Calu3 (cell line): ENCODE results near the gene OS9. TPM values are rescaled to one million over a fixed set of nuclear protein-coding genes. Genes with fewer than 3 reads are reported as not detected.

Experiments
- BruUV-seq: library from RNA; stranded (reverse); fragments of 400-500 nt; replicated peaks from 2 replicates; lab custom pipeline; 2021; lab: Mats Ljungman, UMichigan
- CTCF ChIA-PET: fragments of 300-600 bp; sonication (Branson Sonifier 250); formaldehyde crosslinking; loops from one replicate; lab custom pipeline; 2022; ENCODE audit warnings: antibody characterized with exemption; lab: Charles Lee
- DNase-seq: peaks from one replicate; pipeline ENCODE4 v3.0.0; 2022
- H3K27ac Mint-ChIP-seq: one replicate; pipeline ENCODE4 v1.8.0; 2022; ENCODE audit warnings: mixed read lengths; ENCODE audit not compliant: unreplicated experiment
- H3K27me3 Mint-ChIP-seq: one replicate; pipeline ENCODE4 v1.8.0; 2022; ENCODE audit warnings: mixed read lengths; ENCODE audit not compliant: unreplicated experiment
- H3K36me3 Mint-ChIP-seq: one replicate; pipeline ENCODE4 v1.8.0; 2022; ENCODE audit warnings: mild to moderate bottlenecking, moderate library complexity, mixed read lengths; ENCODE audit not compliant: insufficient read depth, unreplicated experiment
- H3K4me1 Mint-ChIP-seq: one replicate; pipeline ENCODE4 v1.8.0; 2022; ENCODE audit warnings: mild to moderate bottlenecking, low read depth, mixed read lengths; ENCODE audit not compliant: unreplicated experiment
- H3K4me3 Mint-ChIP-seq: one replicate; pipeline ENCODE4 v1.8.0; 2022; ENCODE audit warnings: mild to moderate bottlenecking, low read depth, moderate library complexity, mixed read lengths; ENCODE audit not compliant: unreplicated experiment
- H3K9me3 Mint-ChIP-seq: one replicate; pipeline ENCODE4 v1.8.0; 2022; ENCODE audit warnings: low read depth, mixed read lengths; ENCODE audit not compliant: unreplicated experiment
- CTCF ChIP-seq: fragments of 200-600 bp; IDR thresholded peaks from one replicate; pipeline ENCODE4 v1.8.0; 2022; ENCODE audit warnings: antibody characterized with exemption; ENCODE audit not compliant: unreplicated experiment
- intact Hi-C: fragments of 100-400 bp; cut with micrococcal nuclease; formaldehyde crosslinking; loops from one replicate; pipeline ENCODE4 v1.10.0; 2022; ENCODE audit not compliant: unreplicated experiment
- total RNA-seq: library from RNA; stranded (reverse); gene quantifications from 2 replicates; pipeline ENCODE4 v1.2.3, GENCODE V29; 2022

The OS9 gene
- total RNA-seq, 1 experiment from 2014 or later: 221 TPM

- intact Hi-C loops: loop anchor here (10.0 kb wide), 1 partner anchor 45 kb away; the partner anchor contains the start of gene B4GALNT1
Measured at GRCh38 chr12:57679697-57680096, 14.2 kb upstream of the OS9 start.

GRCh38 chr12:57687862-57688261 lies 6.1 kb upstream of the OS9 start:
- Mint-ChIP-seq H3K27me3 (peaks cover 82% of the 10 kb centered on the region), H3K4me1 (no peaks in the 10 kb centered on the region), H3K27ac (no peak overlapping the region), H3K4me3 (no peak overlapping the region), H3K9me3 (no peaks in the 10 kb centered on the region), H3K36me3 (no peaks in the 10 kb centered on the region)
- BruUV-seq: no TSS peak
- CTCF ChIA-PET: no interaction called here
- intact Hi-C loops: loop anchor here (10.0 kb wide), 1 partner anchor 53 kb away; the partner anchor contains the start of gene B4GALNT1
- no peak for DNase-seq
- TF ChIP-seq CTCF: no peak

More at GRCh38 chr12:57679697-57680096, 14.2 kb upstream of the OS9 start:
- CTCF ChIA-PET: no interaction called here
- Mint-ChIP-seq H3K9me3 (no peaks in the 10 kb centered on the region), H3K4me3 (no peak overlapping the region), H3K27ac (no peak overlapping the region), H3K36me3 (no peaks in the 10 kb centered on the region), H3K27me3 (peaks cover 31% of the 10 kb centered on the region), H3K4me1 (no peaks in the 10 kb centered on the region)
- BruUV-seq: no TSS peak
- no peak for TF ChIP-seq CTCF
- DNase-seq: no peak

GRCh38 chr12:57688931-57689330 lies 5.0 kb upstream of the OS9 start:
- no peaks in the 10 kb centered on the region for H3K36me3 Mint-ChIP-seq
- no peaks in the 10 kb centered on the region for H3K4me1 Mint-ChIP-seq
- H3K27ac Mint-ChIP-seq: no peak overlapping the region
- no peak for DNase-seq
- CTCF ChIA-PET: no interaction called here
- intact Hi-C loops: loop anchor here (10.0 kb wide), 1 partner anchor 54 kb away; the partner anchor contains the start of gene B4GALNT1
- H3K9me3 Mint-ChIP-seq: no peaks in the 10 kb centered on the region
- TF ChIP-seq CTCF: no peak
- BruUV-seq: no TSS peak
- peaks cover 77% of the 10 kb centered on the region for H3K27me3 Mint-ChIP-seq
- H3K4me3 Mint-ChIP-seq: no peak overlapping the region

GRCh38 chr12:57692500-57692899 lies 1.4 kb upstream of the OS9 start:
- Mint-ChIP-seq H3K4me3 (no peak overlapping the region), H3K27ac (no peak overlapping the region), H3K9me3 (no peaks in the 10 kb centered on the region), H3K4me1 (no peaks in the 10 kb centered on the region), H3K27me3 (peaks cover 41% of the 10 kb centered on the region), H3K36me3 (peaks cover 18% of the 10 kb centered on the region)
- intact Hi-C loops: loop anchor here (5.0 kb wide), 1 partner anchor 110 kb away; no protein-coding TSS in a partner anchor
- no peak for TF ChIP-seq CTCF
- CTCF ChIA-PET: no interaction called here
- no peak for DNase-seq
- BruUV-seq: no TSS peak
